HEK293 (cell line): ENCODE data around the gene CAPRIN2.

Source experiments
- CTCF ChIA-PET: fragments of 350-600 bp; formaldehyde crosslinking; extraction: SDS; loops from one replicate; lab custom pipeline; 2021; ENCODE audit warnings: antibody characterized with exemption; lab: Yijun Ruan, JAX
- POLR2A ChIA-PET: fragments of 300-600 bp; formaldehyde crosslinking; extraction: SDS; loops from one replicate; lab custom pipeline; 2020; ENCODE audit warnings: antibody characterized with exemption, inconsistent platforms; lab: Yijun Ruan, JAX
- H3K27ac ChIP-seq: fragments of 200-500 bp; sonication (Bioruptor generic); 2 replicates; pipeline ENCODE4 v1.5.1; 2014; ENCODE audit warnings: low read depth, low read length, control low read depth, inconsistent platforms; ENCODE audit errors: extremely low read depth
- H3K36me3 ChIP-seq, 2 experiments: fragments of 200-500 bp in 1 of 2; sonication (Bioruptor generic) in 1 of 2; 1 replicate in 1 of 2; 2 replicates in 1 of 2; pipeline ENCODE4 v1.5.1; 2014 to 2017; ENCODE audit warnings: inconsistent platforms in 2 of 2, low read length in 2 of 2; ENCODE audit not compliant: control insufficient read depth in 2 of 2, insufficient read depth in 1 of 2
- H3K4me1 ChIP-seq: fragments of 200-500 bp; sonication (Bioruptor generic); 2 replicates; pipeline ENCODE4 v1.5.1; 2014; ENCODE audit warnings: mild to moderate bottlenecking, low read length, inconsistent platforms; ENCODE audit not compliant: control insufficient read depth, insufficient read depth
- H3K4me3 ChIP-seq: 2 replicates; pipeline ENCODE4 v1.5.1; 2011; ENCODE audit warnings: low read depth, mild to moderate bottlenecking, control low read depth, low read length, moderate library complexity
- H3K9me3 ChIP-seq: fragments of 200-500 bp; sonication (Bioruptor generic); 2 replicates; pipeline ENCODE4 v1.5.1; 2014; ENCODE audit warnings: low read depth, low read length, inconsistent platforms; ENCODE audit not compliant: control insufficient read depth, insufficient read depth
- GLIS2 ChIP-seq: fragments of 450-650 bp; formaldehyde crosslinking; IDR thresholded peaks from 2 replicates; pipeline ENCODE4 v1.5.1; 2016; ENCODE audit warnings: missing biosample characterization, missing genetic modification characterization
- IKZF3 ChIP-seq: fragments of 450-650 bp; IDR thresholded peaks from 2 replicates; pipeline ENCODE4 v1.5.0; 2018; ENCODE audit warnings: missing biosample characterization, mild to moderate bottlenecking, missing genetic modification characterization, moderate library complexity
- RBAK ChIP-seq: fragments of 450-650 bp; formaldehyde crosslinking; IDR thresholded peaks from 2 replicates; pipeline ENCODE4 v1.5.1; 2016; ENCODE audit warnings: missing biosample characterization, missing genetic modification characterization
- TCF7L2 ChIP-seq: IDR thresholded peaks from 2 replicates; pipeline ENCODE4 v1.6.1; 2011; ENCODE audit warnings: low read depth, mild to moderate bottlenecking, inconsistent platforms, low read length, moderate library complexity, borderline replicate concordance
- ZFHX2 ChIP-seq: fragments of 450-650 bp; formaldehyde crosslinking; conservative IDR thresholded peaks from 2 replicates; pipeline ENCODE4 v1.5.1; 2016; ENCODE audit warnings: missing biosample characterization, missing genetic modification characterization
- ZNF140 ChIP-seq: fragments of 450-650 bp; formaldehyde crosslinking; IDR thresholded peaks from 2 replicates; pipeline ENCODE4 v1.5.1; 2016; ENCODE audit warnings: missing biosample characterization, missing genetic modification characterization
- ZNF155 ChIP-seq: fragments of 450-650 bp; formaldehyde crosslinking; IDR thresholded peaks from 2 replicates; pipeline ENCODE4 v1.5.1; 2016; ENCODE audit warnings: missing biosample characterization, missing genetic modification characterization
- ZNF18 ChIP-seq: fragments of 450-650 bp; formaldehyde crosslinking; IDR thresholded peaks from 2 replicates; pipeline ENCODE4 v1.5.1; 2016; ENCODE audit warnings: missing biosample characterization, missing genetic modification characterization
- ZNF202 ChIP-seq: fragments of 450-650 bp; formaldehyde crosslinking; IDR thresholded peaks from 2 replicates; pipeline ENCODE4 v1.5.1; 2016; ENCODE audit warnings: missing biosample characterization, missing genetic modification characterization, borderline replicate concordance
- ZNF23 ChIP-seq: fragments of 450-650 bp; formaldehyde crosslinking; IDR thresholded peaks from 2 replicates; pipeline ENCODE4 v1.5.1; 2016; ENCODE audit warnings: missing biosample characterization, missing genetic modification characterization, borderline replicate concordance
- ZNF24 ChIP-seq: fragments of 450-650 bp; formaldehyde crosslinking; IDR thresholded peaks from 2 replicates; pipeline ENCODE4 v1.5.1; 2016; ENCODE audit warnings: missing biosample characterization, missing genetic modification characterization
- ZNF354C ChIP-seq: fragments of 450-650 bp; formaldehyde crosslinking; IDR thresholded peaks from 2 replicates; pipeline ENCODE4 v1.5.1; 2016; ENCODE audit warnings: missing biosample characterization, missing genetic modification characterization, low read depth, borderline replicate concordance
- ZNF362 ChIP-seq: fragments of 450-650 bp; formaldehyde crosslinking; IDR thresholded peaks from 2 replicates; pipeline ENCODE4 v1.5.1; 2016; ENCODE audit warnings: missing biosample characterization, missing genetic modification characterization
- ZNF37A ChIP-seq: fragments of 450-650 bp; IDR thresholded peaks from 2 replicates; pipeline ENCODE4 v1.5.1; 2018; ENCODE audit warnings: missing biosample characterization, missing genetic modification characterization
- ZNF394 ChIP-seq: fragments of 450-650 bp; formaldehyde crosslinking; IDR thresholded peaks from 2 replicates; pipeline ENCODE4 v1.5.1; 2016; ENCODE audit warnings: missing biosample characterization, missing genetic modification characterization, mild to moderate bottlenecking, moderate library complexity, borderline replicate concordance
- ZNF473 ChIP-seq: fragments of 450-650 bp; formaldehyde crosslinking; IDR thresholded peaks from 2 replicates; pipeline ENCODE4 v1.5.1; 2017; ENCODE audit warnings: missing biosample characterization, missing genetic modification characterization
- ZNF48 ChIP-seq: fragments of 450-650 bp; formaldehyde crosslinking; IDR thresholded peaks from 2 replicates; pipeline ENCODE4 v1.5.1; 2016; ENCODE audit warnings: missing biosample characterization, missing genetic modification characterization
- ZNF624 ChIP-seq: fragments of 450-650 bp; formaldehyde crosslinking; IDR thresholded peaks from 2 replicates; pipeline ENCODE4 v1.5.1; 2017; ENCODE audit warnings: missing biosample characterization, missing genetic modification characterization
- ZNF677 ChIP-seq: fragments of 450-650 bp; IDR thresholded peaks from 2 replicates; pipeline ENCODE4 v1.5.0; 2018; ENCODE audit warnings: missing biosample characterization, mild to moderate bottlenecking, missing genetic modification characterization, moderate library complexity
- ZNF768 ChIP-seq: fragments of 450-650 bp; formaldehyde crosslinking; IDR thresholded peaks from 2 replicates; pipeline ENCODE4 v1.5.1; 2018; ENCODE audit warnings: missing biosample characterization, mild to moderate bottlenecking, missing genetic modification characterization
- TF ChIP-seq, protein P1 (sequence below): fragments of 450-650 bp; formaldehyde crosslinking; IDR thresholded peaks from 2 replicates; pipeline ENCODE4 v1.5.1; 2016; ENCODE audit warnings: missing biosample characterization, missing genetic modification characterization
- TF ChIP-seq, protein P2 (sequence below): fragments of 450-650 bp; formaldehyde crosslinking; IDR thresholded peaks from 2 replicates; pipeline ENCODE4 v1.5.1; 2016; ENCODE audit warnings: missing biosample characterization, missing genetic modification characterization

CAPRIN2 gene

DNA sequence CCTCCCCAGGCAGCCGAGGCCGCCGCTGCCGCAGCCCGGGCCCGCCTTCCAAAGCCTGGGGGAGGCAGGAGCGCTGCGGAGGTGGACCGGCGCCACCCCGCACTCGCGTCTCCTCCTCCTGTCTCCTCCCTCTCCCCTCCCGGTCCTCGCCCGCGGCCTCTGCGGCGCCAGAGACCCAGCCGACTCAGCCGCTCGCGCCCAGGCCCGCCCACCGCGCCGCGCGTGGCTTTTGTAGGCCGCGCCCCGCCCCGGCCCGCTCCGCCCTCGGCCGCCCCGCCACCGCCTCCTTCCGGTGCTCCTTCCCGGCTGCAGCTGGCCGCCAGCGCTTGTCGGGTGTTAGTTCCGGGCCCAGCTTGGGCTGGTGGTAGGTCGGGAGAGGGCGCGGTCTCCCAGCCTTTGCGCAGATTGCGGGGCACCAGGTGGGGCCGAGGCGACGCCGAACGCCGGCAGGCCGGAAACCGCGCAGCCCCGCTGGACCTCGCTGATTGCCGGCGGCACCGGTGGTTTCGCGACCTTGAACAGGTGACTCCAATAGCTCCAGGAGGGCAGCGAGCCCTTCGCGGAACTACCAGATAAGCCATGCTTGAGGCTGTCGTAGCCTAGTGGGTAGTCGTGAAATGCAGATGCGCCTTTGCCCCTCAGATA lies at the start of gene CAPRIN2 (continued):
- TF ChIP-seq, protein P1, sequence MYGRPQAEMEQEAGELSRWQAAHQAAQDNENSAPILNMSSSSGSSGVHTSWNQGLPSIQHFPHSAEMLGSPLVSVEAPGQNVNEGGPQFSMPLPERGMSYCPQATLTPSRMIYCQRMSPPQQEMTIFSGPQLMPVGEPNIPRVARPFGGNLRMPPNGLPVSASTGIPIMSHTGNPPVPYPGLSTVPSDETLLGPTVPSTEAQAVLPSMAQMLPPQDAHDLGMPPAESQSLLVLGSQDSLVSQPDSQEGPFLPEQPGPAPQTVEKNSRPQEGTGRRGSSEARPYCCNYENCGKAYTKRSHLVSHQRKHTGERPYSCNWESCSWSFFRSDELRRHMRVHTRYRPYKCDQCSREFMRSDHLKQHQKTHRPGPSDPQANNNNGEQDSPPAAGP, result peak; percentile 38; the same call in 1 of the 2 replicates
- peak; percentile 87 for TF ChIP-seq GLIS2 (tag by site-specific recombination)
- peak; percentile 53; the same call in 1 of the 2 replicates for TF ChIP-seq ZNF394
- TF ChIP-seq RBAK (tag by site-specific recombination), result no peak
- TF ChIP-seq ZNF362 (tag by site-specific recombination), result 0 out of 2 replicates have a peak, but pooled peaks have one; percentile 14
- no peak for TF ChIP-seq ZNF473
- 0 out of 2 replicates have a peak, but pooled peaks have one; percentile 28 for TF ChIP-seq ZNF24
- 0 out of 2 replicates have a peak, but pooled peaks have one; percentile 38 for TF ChIP-seq IKZF3 (tag by site-specific recombination)
- no peak for TF ChIP-seq ZNF624 (tag by site-specific recombination)
- no peak for TF ChIP-seq ZNF354C (tag by site-specific recombination)
- peak; percentile 89 for TF ChIP-seq ZFHX2 (tag by site-specific recombination)

- POLR2A ChIA-PET, result interaction anchor here (0.6 to 0.7 kb wide), 2 partner anchors 17 to 170 kb away, joined by 3 to 5 read pairs; no protein-coding TSS in a partner anchor
- Histone ChIP-seq H3K4me3 (no peak overlapping the region), H3K36me3 (no peaks in the 10 kb centered on the region), H3K4me1 (peaks cover 4% of the 10 kb centered on the region; the same call in 1 of the 2 replicates), H3K27ac (no peak overlapping the region), H3K9me3 (no peaks in the 10 kb centered on the region)
- TF ChIP-seq ZNF202 (tag by site-specific recombination) (no peak), ZNF140 (tag by site-specific recombination) (no peak), ZNF48 (tag by site-specific recombination) (no peak), ZNF677 (no peak), RBAK (tag by site-specific recombination) (no peak), ZNF768 (no peak), ZNF23 (tag by site-specific recombination) (no peak), ZNF18 (tag by site-specific recombination) (no peak), ZNF37A (no peak), TCF7L2 (no peak), ZNF155 (tag by site-specific recombination) (no peak)
- TF ChIP-seq, protein P2, sequence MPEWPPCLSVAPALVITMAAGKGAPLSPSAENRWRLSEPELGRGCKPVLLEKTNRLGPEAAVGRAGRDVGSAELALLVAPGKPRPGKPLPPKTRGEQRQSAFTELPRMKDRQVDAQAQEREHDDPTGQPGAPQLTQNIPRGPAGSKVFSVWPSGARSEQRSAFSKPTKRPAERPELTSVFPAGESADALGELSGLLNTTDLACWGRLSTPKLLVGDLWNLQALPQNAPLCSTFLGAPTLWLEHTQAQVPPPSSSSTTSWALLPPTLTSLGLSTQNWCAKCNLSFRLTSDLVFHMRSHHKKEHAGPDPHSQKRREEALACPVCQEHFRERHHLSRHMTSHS (tag by site-specific recombination), result no peak
- TF ChIP-seq, all 188 proteins: peak for 0
- CTCF ChIA-PET, result interaction anchor here (0.6 kb wide), 1 partner anchor 165 kb away, joined by 3 read pairs; no protein-coding TSS in a partner anchor
These were observed 42.9 kb upstream of the CAPRIN2 start for GRCh38 chr12:30797689-30798088.
